ENCODE results near the gene GEMIN7.

Gene GEMIN7

DNA sequence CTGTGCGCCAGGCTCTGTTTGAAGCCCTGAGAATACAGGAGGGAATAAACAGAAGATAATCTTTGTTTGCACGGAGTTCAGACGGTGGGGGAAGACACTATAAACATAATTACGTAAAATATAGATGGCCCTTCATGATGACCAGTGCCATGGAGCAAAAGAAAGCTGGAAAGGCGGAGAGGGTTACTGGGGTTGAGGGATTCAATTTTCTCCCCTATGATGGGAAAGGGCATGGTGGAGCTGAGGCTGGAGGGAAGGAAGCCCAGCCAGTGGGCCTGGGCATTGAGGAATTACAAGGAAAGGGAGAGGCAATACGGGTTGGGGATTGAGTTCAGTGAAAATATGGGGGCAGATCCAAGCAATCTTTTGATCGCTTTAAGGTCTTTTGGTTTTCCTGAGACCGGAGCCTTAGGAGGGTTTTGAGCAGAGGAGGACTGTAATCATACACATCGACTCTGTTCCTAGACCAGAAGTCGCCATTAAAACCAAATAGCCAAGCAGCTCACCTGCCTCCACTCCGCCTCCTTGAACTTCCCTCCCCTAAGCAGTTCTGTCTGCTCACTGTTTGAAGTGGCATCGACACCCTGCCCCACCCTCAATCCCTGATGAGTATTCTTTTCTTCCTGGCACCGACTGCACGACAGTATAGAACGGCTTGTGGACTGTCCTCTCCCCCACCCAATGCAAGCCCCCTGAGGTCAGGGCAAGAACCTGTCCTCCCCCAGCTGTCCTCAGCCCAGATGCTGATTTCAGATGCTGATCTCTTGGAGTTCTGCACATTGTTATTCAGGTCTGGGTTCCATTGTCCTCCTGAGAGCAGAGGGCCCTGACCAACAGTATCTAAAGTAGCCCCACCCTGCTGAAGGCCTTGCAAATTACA, 2.0 kb upstream of the GEMIN7 start:
- H3K4me1 ChIP-seq (ENCODE audit: control insufficient read depth, low read depth, low read length), result peaks cover 30% of the 10 kb centered on the region
- no peaks in the 10 kb centered on the region for H3K9me3 ChIP-seq (ENCODE audit: control insufficient read depth, low read depth, low read length)
- no peak overlapping the region for H3K27ac ChIP-seq (ENCODE audit: low read length)
- peak overlapping the region; percentile 79 for H3K4me3 ChIP-seq (ENCODE audit: low read length)
- peak overlapping the region; percentile 1 for H3K9ac ChIP-seq (ENCODE audit: low read length)
- no peaks in the 10 kb centered on the region for H3K27me3 ChIP-seq (ENCODE audit: control insufficient read depth, insufficient read depth, low read length)
- peaks cover 7% of the 10 kb centered on the region for H3K36me3 ChIP-seq (ENCODE audit: control insufficient read depth, low read depth, low read length)

DNA sequence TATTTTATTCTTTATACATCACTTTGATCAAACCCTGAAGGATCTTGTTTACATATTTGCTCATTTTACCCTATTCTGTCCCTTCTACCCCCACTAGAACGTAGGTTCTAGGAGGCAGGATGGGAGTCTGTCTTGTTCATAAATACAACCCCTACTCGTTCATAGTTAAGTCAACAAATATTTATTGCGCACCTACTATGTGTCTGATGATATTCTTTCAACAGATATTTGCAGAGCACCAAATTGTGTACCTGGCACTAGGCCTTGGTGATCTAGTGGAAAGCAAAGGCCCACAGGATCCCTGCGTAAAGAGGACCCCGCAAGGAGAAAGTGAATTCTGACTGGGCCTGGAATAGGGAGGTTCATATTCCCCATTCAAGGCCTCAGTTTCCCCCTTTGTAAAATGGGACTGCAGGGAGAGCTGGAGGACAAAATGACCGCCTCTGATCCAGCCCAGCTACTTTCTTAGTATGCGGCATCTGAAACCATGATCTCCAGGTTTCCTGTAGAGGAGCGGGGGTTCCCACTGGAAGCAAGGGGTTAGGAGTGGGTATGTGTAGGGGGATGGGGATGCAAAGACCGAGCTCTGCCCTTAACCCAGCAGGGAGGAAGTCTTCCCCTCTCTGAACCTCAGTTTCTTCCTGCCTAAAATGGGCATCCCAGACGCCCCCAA, 534 bp upstream of the GEMIN7 start:
- peak overlapping the region; percentile 63 for H3K27ac ChIP-seq (ENCODE audit: low read length)
- no peaks in the 10 kb centered on the region for H3K27me3 ChIP-seq (ENCODE audit: control insufficient read depth, insufficient read depth, low read length)
- no peaks in the 10 kb centered on the region for H3K9me3 ChIP-seq (ENCODE audit: control insufficient read depth, low read depth, low read length)
- H3K36me3 ChIP-seq (ENCODE audit: control insufficient read depth, low read depth, low read length), result peaks cover 13% of the 10 kb centered on the region
- peaks cover 30% of the 10 kb centered on the region for H3K4me1 ChIP-seq (ENCODE audit: control insufficient read depth, low read depth, low read length)
- H3K4me3 ChIP-seq (ENCODE audit: low read length), result peak overlapping the region; percentile 99
- H3K9ac ChIP-seq (ENCODE audit: low read length), result peak overlapping the region; percentile 98

- Histone ChIP-seq H3K9me3 (ENCODE audit: control insufficient read depth, low read depth, low read length) (no peaks in the 10 kb centered on the region), H3K27me3 (ENCODE audit: control insufficient read depth, insufficient read depth, low read length) (no peaks in the 10 kb centered on the region), H3K4me1 (ENCODE audit: control insufficient read depth, low read depth, low read length) (peaks cover 25% of the 10 kb centered on the region), H3K27ac (ENCODE audit: low read length) (peak overlapping the region; percentile 95), H3K9ac (ENCODE audit: low read length) (peak overlapping the region; percentile 98), H3K4me3 (ENCODE audit: low read length) (peak overlapping the region; percentile 99), H3K36me3 (ENCODE audit: control insufficient read depth, low read depth, low read length) (peaks cover 13% of the 10 kb centered on the region)
Observed at GRCh38 chr19:45079911-45080370, 881 bp downstream of the GEMIN7 start.

DNA sequence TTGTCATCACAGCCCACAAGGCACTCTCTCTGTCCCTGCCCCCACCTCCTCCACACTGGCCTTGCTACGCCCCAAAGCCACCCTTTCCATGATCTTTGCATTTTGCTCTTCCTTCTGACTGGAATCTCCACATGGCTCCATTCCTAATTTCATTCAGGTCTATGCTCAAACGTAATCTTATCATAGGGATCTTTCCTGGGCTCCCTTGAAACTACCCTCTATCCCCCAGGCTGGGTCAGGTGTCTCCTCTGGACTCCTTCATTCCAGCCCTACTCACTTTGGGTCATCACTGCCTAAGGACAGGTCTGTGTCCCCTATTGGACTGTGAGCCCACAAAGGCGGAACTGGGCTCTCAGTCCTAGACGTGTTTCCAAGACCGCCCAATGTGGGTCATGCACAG, 3.1 kb downstream of the GEMIN7 start:
- Histone ChIP-seq H3K27ac (ENCODE audit: low read length) (no peak overlapping the region), H3K4me1 (ENCODE audit: control insufficient read depth, low read depth, low read length) (peaks cover 17% of the 10 kb centered on the region), H3K36me3 (ENCODE audit: control insufficient read depth, low read depth, low read length) (peaks cover 13% of the 10 kb centered on the region), H3K27me3 (ENCODE audit: control insufficient read depth, insufficient read depth, low read length) (no peaks in the 10 kb centered on the region), H3K9ac (ENCODE audit: low read length) (no peak overlapping the region), H3K9me3 (ENCODE audit: control insufficient read depth, low read depth, low read length) (no peaks in the 10 kb centered on the region), H3K4me3 (ENCODE audit: low read length) (no peak overlapping the region)

DNA sequence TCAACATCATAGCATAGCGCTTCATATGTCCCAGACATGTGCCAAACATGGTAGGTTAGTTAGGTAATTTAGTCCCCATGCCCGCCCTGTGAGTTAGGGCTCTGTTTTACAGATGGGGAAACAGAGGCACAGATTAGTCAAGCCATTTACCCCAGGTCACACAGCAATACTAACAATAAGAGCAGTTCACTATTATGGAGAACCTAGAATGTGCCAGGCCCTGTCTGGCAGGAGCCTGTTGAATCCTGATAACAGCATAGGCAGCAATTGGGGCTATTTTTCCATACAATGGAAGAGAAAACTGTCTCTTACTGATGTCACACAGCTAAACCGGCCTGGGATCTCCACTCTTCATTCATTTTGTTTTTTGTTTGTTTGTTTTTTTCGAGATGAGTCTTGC, 7.4 kb downstream of the GEMIN7 start:
- Histone ChIP-seq H3K9ac (ENCODE audit: low read length) (no peak overlapping the region), H3K4me3 (ENCODE audit: low read length) (no peak overlapping the region), H3K36me3 (ENCODE audit: control insufficient read depth, low read depth, low read length) (peaks cover 23% of the 10 kb centered on the region), H3K9me3 (ENCODE audit: control insufficient read depth, low read depth, low read length) (no peaks in the 10 kb centered on the region), H3K27me3 (ENCODE audit: control insufficient read depth, insufficient read depth, low read length) (no peaks in the 10 kb centered on the region), H3K27ac (ENCODE audit: low read length) (no peak overlapping the region), H3K4me1 (ENCODE audit: control insufficient read depth, low read depth, low read length) (peaks cover 4% of the 10 kb centered on the region)

DNA sequence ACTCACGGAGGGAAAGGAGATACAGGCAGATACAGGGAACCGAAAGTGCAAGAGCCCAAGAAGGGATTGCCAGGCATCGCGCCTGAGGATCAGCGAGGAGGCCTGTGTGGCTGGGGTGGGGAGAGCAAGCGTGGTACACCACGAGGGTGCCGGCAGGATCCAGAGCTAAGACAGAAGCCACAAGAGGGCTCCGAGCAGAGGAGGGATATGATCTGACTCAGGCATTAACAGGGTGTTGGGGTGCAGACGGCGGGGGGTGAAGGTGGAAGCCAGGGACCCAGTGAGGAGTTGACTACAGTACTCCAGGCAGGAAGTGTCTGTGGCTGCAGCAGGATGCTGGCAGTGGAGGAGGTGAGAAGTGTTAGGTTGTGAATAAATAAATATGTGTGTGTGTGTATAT, 8.5 kb downstream of the GEMIN7 start:
- no peak overlapping the region for H3K27ac ChIP-seq (ENCODE audit: low read length)
- peaks cover 13% of the 10 kb centered on the region for H3K36me3 ChIP-seq (ENCODE audit: control insufficient read depth, low read depth, low read length)
- H3K9ac ChIP-seq (ENCODE audit: low read length), result no peak overlapping the region
- H3K27me3 ChIP-seq (ENCODE audit: control insufficient read depth, insufficient read depth, low read length), result no peaks in the 10 kb centered on the region
- no peaks in the 10 kb centered on the region for H3K9me3 ChIP-seq (ENCODE audit: control insufficient read depth, low read depth, low read length)
- H3K4me1 ChIP-seq (ENCODE audit: control insufficient read depth, low read depth, low read length), result peaks cover 4% of the 10 kb centered on the region
- H3K4me3 ChIP-seq (ENCODE audit: low read length), result no peak overlapping the region

- Histone ChIP-seq H3K27ac (ENCODE audit: low read length) (no peak overlapping the region), H3K9ac (ENCODE audit: low read length) (no peak overlapping the region), H3K4me1 (ENCODE audit: control insufficient read depth, low read depth, low read length) (peaks cover 4% of the 10 kb centered on the region), H3K9me3 (ENCODE audit: control insufficient read depth, low read depth, low read length) (no peaks in the 10 kb centered on the region), H3K4me3 (ENCODE audit: low read length) (no peak overlapping the region), H3K36me3 (ENCODE audit: control insufficient read depth, low read depth, low read length) (peaks cover 11% of the 10 kb centered on the region), H3K27me3 (ENCODE audit: control insufficient read depth, insufficient read depth, low read length) (no peaks in the 10 kb centered on the region)
Observed at GRCh38 chr19:45090034-45090433, 11.0 kb downstream of the GEMIN7 start.

- H3K27me3 ChIP-seq (ENCODE audit: control insufficient read depth, insufficient read depth, low read length), result no peaks in the 10 kb centered on the region
- H3K36me3 ChIP-seq (ENCODE audit: control insufficient read depth, low read depth, low read length), result peaks cover 11% of the 10 kb centered on the region
- peak overlapping the region; percentile 85 for H3K4me3 ChIP-seq (ENCODE audit: low read length)
- H3K27ac ChIP-seq (ENCODE audit: low read length), result no peak overlapping the region
- no peaks in the 10 kb centered on the region for H3K9me3 ChIP-seq (ENCODE audit: control insufficient read depth, low read depth, low read length)
- H3K9ac ChIP-seq (ENCODE audit: low read length), result peak overlapping the region; percentile 63
- H3K4me1 ChIP-seq (ENCODE audit: control insufficient read depth, low read depth, low read length), result peaks cover 4% of the 10 kb centered on the region
Observed at GRCh38 chr19:45090606-45091005, 11.5 kb downstream of the GEMIN7 start.

- Histone ChIP-seq H3K36me3 (ENCODE audit: control insufficient read depth, low read depth, low read length) (peaks cover 11% of the 10 kb centered on the region), H3K4me1 (ENCODE audit: control insufficient read depth, low read depth, low read length) (peaks cover 4% of the 10 kb centered on the region), H3K27me3 (ENCODE audit: control insufficient read depth, insufficient read depth, low read length) (no peaks in the 10 kb centered on the region), H3K27ac (ENCODE audit: low read length) (peak overlapping the region; percentile 80), H3K9me3 (ENCODE audit: control insufficient read depth, low read depth, low read length) (no peaks in the 10 kb centered on the region), H3K4me3 (ENCODE audit: low read length) (peak overlapping the region; percentile 85), H3K9ac (ENCODE audit: low read length) (peak overlapping the region; percentile 63)
Observed at GRCh38 chr19:45091031-45091923, 12.2 kb downstream of the GEMIN7 start.

DNA sequence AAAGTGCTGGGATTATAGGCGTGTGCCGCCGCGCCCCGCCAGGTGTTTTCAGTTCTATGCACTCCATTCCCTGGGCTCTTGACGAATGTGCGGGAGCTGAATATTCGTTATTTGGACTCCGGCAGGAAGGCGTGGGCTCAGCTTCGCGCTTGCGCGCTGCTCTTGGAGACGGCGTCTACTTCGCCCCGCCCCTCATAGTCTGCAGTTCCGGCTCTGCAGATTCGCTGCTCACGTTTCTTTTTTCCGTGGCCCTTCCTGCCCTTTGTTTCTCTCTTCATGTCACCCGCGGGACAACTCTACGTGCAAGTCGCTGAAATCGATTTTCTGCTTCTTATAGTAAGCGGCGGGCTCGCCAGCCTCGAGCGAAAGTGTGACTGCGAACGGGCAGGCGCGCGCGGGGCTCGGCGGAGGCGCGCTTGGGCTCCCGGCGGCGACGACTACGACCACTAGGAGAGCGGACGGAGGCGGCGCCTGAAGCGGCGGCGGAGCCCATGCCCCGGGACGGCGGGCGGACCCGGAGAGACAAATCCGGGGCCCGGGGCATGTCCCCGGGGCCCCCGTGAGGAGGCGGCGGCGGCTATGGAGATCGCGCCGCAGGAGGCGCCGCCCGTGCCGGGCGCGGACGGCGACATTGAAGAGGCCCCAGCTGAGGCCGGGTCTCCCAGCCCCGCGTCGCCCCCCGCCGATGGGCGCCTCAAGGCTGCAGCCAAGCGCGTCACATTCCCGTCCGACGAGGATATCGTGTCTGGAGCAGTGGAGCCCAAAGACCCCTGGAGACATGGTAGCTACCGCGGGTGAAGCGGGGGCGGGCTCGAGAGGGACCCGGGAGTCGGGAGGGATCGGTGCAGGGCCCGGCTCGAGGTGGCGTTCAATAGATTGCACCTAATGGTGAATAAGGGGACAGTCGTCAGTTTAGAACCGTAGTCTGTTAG, 14.0 kb downstream of the GEMIN7 start, which contains the start of gene PPP1R37:
Gene PPP1R37 (plus strand): TSS at position 433 of the 932 bp plus-strand sequence. CDS start 147 bp downstream, at position 580.
- Histone ChIP-seq H3K36me3 (ENCODE audit: control insufficient read depth, low read depth, low read length) (peaks cover 11% of the 10 kb centered on the region), H3K9me3 (ENCODE audit: control insufficient read depth, low read depth, low read length) (no peaks in the 10 kb centered on the region), H3K9ac (ENCODE audit: low read length) (peak within 1 kb of the TSS; percentile 97), H3K4me3 (ENCODE audit: low read length) (peak within 1 kb of the TSS; percentile 85), H3K4me1 (ENCODE audit: control insufficient read depth, low read depth, low read length) (peaks cover 4% of the 10 kb centered on the region), H3K27me3 (ENCODE audit: control insufficient read depth, insufficient read depth, low read length) (no peaks in the 10 kb centered on the region), H3K27ac (ENCODE audit: low read length) (peak within 1 kb of the TSS; percentile 98)

All from iPS-18a (cell line).